ENCODE measurements around the gene IL20. TPM values are rescaled to one million over a fixed set of nuclear protein-coding genes. Genes with fewer than 3 reads are reported as not detected.
A peak's percentile ranks its signal among the peaks of the same experiment; 100 is the strongest.

The IL20 gene
- polyA plus RNA-seq, 2 of the 4 experiments (the other 2 are of a cell fraction): 0.05 TPM; not detected in 1

- H3K4me2 ChIP-seq: no peak overlapping the region
- CTCF ChIA-PET: no interaction called here
- peak in 1 of 2 experiments; percentile 66; a peak in 3 of 6 replicates for ATAC-seq
Measured at GRCh38 chr1:206839857-206840256, 25.6 kb upstream of the IL20 start.

GRCh38 chr1:206841609-206842323 lies 23.7 kb upstream of the IL20 start:
- DNase-seq (ENCODE audit: low read depth in 1 of 2, low spot score in 1 of 2): no peak
- no peak for TF ChIP-seq FOXS1 (CRISPR knock-in tag; IDR thresholded peaks at IDR 0.05)
- TF ChIP-seq KDM1A (IDR thresholded peaks at IDR 0.05; ENCODE audit: low read depth): no peak
- no peak for TF ChIP-seq ATOH8 (CRISPR knock-in tag; IDR thresholded peaks at IDR 0.05; ENCODE audit: low read depth)
- no peak for TF ChIP-seq SMC3 (IDR thresholded peaks at IDR 0.05)
- no peak for TF ChIP-seq BCL3 (IDR thresholded peaks at IDR 0.05)
- no peak for TF ChIP-seq ZFP36 (IDR thresholded peaks at IDR 0.05; ENCODE audit: borderline replicate concordance, partially characterized antibody)
- no peak for TF ChIP-seq FOSL2 (IDR thresholded peaks at IDR 0.05)
- TF ChIP-seq FOSL2 (CRISPR knock-in tag; IDR thresholded peaks at IDR 0.05): no peak
- TF ChIP-seq TFCP2L1 (CRISPR knock-in tag; IDR thresholded peaks at IDR 0.05): no peak
- TF ChIP-seq NR3C1 (IDR thresholded peaks at IDR 0.05): no peak
- no peak for TF ChIP-seq BHLHE40 (IDR thresholded peaks at IDR 0.05; ENCODE audit: low read depth, low read length)
- no peak for TF ChIP-seq CHD2 (IDR thresholded peaks at IDR 0.05; ENCODE audit: low read length, partially characterized antibody)
- TF ChIP-seq PHF8 (IDR thresholded peaks at IDR 0.05; ENCODE audit: borderline replicate concordance, low read depth): no peak
- TF ChIP-seq MAX (IDR thresholded peaks at IDR 0.05): no peak
- Histone ChIP-seq H3K9me3 (no peaks in the 10 kb centered on the region), H3K4me2 (no peak overlapping the region), H3K4me1 (no peaks in the 10 kb centered on the region), H3K27ac (no peak overlapping the region; a peak in 1 of 6 replicates), H3K4me3 (no peak overlapping the region)
- POLR2A ChIA-PET: no interaction called here
- no peak for ATAC-seq
- FAIRE-seq: no peak
- CTCF ChIA-PET: interaction anchor here (0.7 kb wide), 2 partner anchors 14 to 32 kb away, joined by 3 read pairs; no protein-coding TSS in a partner anchor
- WGBS (ENCODE audit: missing lambda C conversion rate): 69% methylated on average over 7 of the region's 7 CpGs

More at GRCh38 chr1:206839857-206840256, 25.6 kb upstream of the IL20 start:
- TF ChIP-seq HDAC2 (IDR thresholded peaks at IDR 0.05) (no peak), GATA3 (IDR thresholded peaks at IDR 0.05; ENCODE audit: borderline replicate concordance) (no peak), SREBF2 (IDR thresholded peaks at IDR 0.05) (no peak), ESRRA (IDR thresholded peaks at IDR 0.05; ENCODE audit: borderline replicate concordance, low read length) (no peak), MAX (IDR thresholded peaks at IDR 0.05) (no peak), HOXB13 (CRISPR knock-in tag; IDR thresholded peaks at IDR 0.05; ENCODE audit: low read depth) (no peak), ELK1 (IDR thresholded peaks at IDR 0.05; ENCODE audit: low read depth, low read length) (no peak)
- H3K4me3 ChIP-seq: no peak overlapping the region
- no peak overlapping the region for H3K27ac ChIP-seq
- POLR2A ChIA-PET: no interaction called here
- WGBS (ENCODE audit: missing lambda C conversion rate): 46% methylated on average over 7 of the region's 7 CpGs
- H3K4me1 ChIP-seq: no peaks in the 10 kb centered on the region
- no peaks in the 10 kb centered on the region for H3K9me3 ChIP-seq
- peak in 1 of 2 experiments; percentile 7 for DNase-seq (ENCODE audit: low read depth in 1 of 2, low spot score in 1 of 2)
- FAIRE-seq: no peak

GRCh38 chr1:206842854-206843253 lies 22.6 kb upstream of the IL20 start:
- DNase-seq (ENCODE audit: low read depth in 1 of 2, low spot score in 1 of 2): no peak

More at GRCh38 chr1:206842854-206843253, 22.6 kb upstream of the IL20 start:
- FAIRE-seq (no peak), ATAC-seq (no peak)
- no peaks in the 10 kb centered on the region for H3K4me1 ChIP-seq
- H3K9me3 ChIP-seq: no peaks in the 10 kb centered on the region
- TF ChIP-seq CBX2 (IDR thresholded peaks at IDR 0.05; ENCODE audit: borderline replicate concordance, low read depth) (no peak), ZFP36 (IDR thresholded peaks at IDR 0.05; ENCODE audit: borderline replicate concordance, partially characterized antibody) (no peak), SREBF2 (IDR thresholded peaks at IDR 0.05) (no peak), CHD4 (IDR thresholded peaks at IDR 0.05; ENCODE audit: borderline replicate concordance) (no peak), PBX3 (IDR thresholded peaks at IDR 0.05) (no peak), EHF (CRISPR knock-in tag; IDR thresholded peaks at IDR 0.05) (no peak), RFX5 (IDR thresholded peaks at IDR 0.05) (no peak), MAX (IDR thresholded peaks at IDR 0.05) (no peak), PHF8 (IDR thresholded peaks at IDR 0.05; ENCODE audit: borderline replicate concordance, low read depth) (no peak)
- no peak overlapping the region for H3K4me2 ChIP-seq
- ChIA-PET POLR2A (no interaction called here), CTCF (no interaction called here)
- no peak overlapping the region for H3K27ac ChIP-seq
- H3K4me3 ChIP-seq: no peak overlapping the region
